ENCODE results near the gene MBD3.

MBD3 gene

GRCh38 chr19:1609680-1610474 is 17.2 kb upstream of the MBD3 start:
- Histone ChIP-seq H3K27me3 (ENCODE audit: control insufficient read depth in 1 of 2, insufficient read depth in 2 of 2, low read length in 2 of 2) (no peaks in the 10 kb centered on the region), H3K4me1 (ENCODE audit: control insufficient read depth, insufficient read depth, low read length) (peaks cover 12% of the 10 kb centered on the region), H3K9ac (ENCODE audit: low read length in 2 of 2) (no peak overlapping the region), H3K4me3 (ENCODE audit: low read length in 2 of 2) (no peak overlapping the region), H3K27ac (ENCODE audit: low read length) (no peak overlapping the region), H3K9me3 (ENCODE audit: control insufficient read depth in 2 of 2, low read length in 2 of 2) (no peaks in the 10 kb centered on the region), H3K36me3 (ENCODE audit: control insufficient read depth in 2 of 2, insufficient read depth in 2 of 2, low read length in 2 of 2) (peaks cover 0 to 28% of the 10 kb centered on the region in 2 donors)

GRCh38 chr19:1609103-1609396 is 16.4 kb upstream of the MBD3 start:
- Histone ChIP-seq H3K36me3 (ENCODE audit: control insufficient read depth in 2 of 2, insufficient read depth in 2 of 2, low read length in 2 of 2) (peaks cover 0 to 23% of the 10 kb centered on the region in 2 donors), H3K9me3 (ENCODE audit: control insufficient read depth in 2 of 2, low read length in 2 of 2) (no peaks in the 10 kb centered on the region), H3K9ac (ENCODE audit: low read length in 2 of 2) (no peak overlapping the region), H3K27me3 (ENCODE audit: control insufficient read depth in 1 of 2, insufficient read depth in 2 of 2, low read length in 2 of 2) (no peaks in the 10 kb centered on the region), H3K4me1 (ENCODE audit: control insufficient read depth, insufficient read depth, low read length) (peaks cover 20% of the 10 kb centered on the region), H3K27ac (ENCODE audit: low read length) (no peak overlapping the region), H3K4me3 (ENCODE audit: low read length in 2 of 2) (no peak overlapping the region)

DNA sequence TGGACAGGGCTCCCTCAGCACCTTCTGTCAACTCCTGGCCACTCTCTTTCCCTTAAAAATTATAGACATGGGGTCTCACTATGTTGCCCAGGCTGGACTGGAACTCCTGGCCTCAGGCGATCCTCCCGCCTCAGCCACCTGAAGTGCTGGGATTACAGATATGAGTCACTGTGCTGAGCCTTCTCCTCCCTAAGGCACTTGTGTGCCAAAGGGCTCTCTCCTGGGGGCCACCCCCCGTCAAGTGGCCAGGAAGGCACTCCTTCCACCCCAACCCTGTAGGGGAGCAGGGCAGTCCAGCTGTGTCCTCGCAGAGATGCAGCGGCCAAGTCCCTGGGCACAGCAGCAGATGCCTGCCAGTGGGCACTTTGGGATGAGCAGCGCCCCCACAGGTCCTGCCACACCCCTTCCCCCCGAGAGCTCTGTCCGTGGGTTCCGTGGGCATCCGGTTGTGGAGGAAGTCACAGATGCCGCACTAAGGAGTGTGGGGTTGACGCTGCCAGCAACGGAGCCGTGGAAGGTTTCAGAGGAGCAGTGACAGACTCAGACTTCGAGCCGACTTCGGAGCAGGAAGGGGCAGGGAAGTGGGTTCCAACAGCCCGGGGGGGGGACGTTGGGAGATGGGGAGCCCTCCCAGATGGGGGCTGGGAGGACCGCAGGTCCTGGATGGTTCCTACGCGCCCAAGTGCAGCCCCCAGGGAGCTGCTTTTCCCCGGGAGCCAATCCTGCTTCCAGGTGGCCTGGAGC is 15.9 kb upstream of the MBD3 start:
- peaks cover 0 to 19% of the 10 kb centered on the region in 2 donors for H3K36me3 ChIP-seq (ENCODE audit: control insufficient read depth in 2 of 2, insufficient read depth in 2 of 2, low read length in 2 of 2)
- peaks cover 25% of the 10 kb centered on the region for H3K4me1 ChIP-seq (ENCODE audit: control insufficient read depth, insufficient read depth, low read length)
- H3K27me3 ChIP-seq (ENCODE audit: control insufficient read depth in 1 of 2, insufficient read depth in 2 of 2, low read length in 2 of 2) = no peaks in the 10 kb centered on the region
- H3K9me3 ChIP-seq (ENCODE audit: control insufficient read depth in 2 of 2, low read length in 2 of 2) = no peaks in the 10 kb centered on the region
- H3K4me3 ChIP-seq (ENCODE audit: low read length in 2 of 2) = no peak overlapping the region
- no peak overlapping the region for H3K27ac ChIP-seq (ENCODE audit: low read length)
- no peak overlapping the region for H3K9ac ChIP-seq (ENCODE audit: low read length in 2 of 2)

DNA sequence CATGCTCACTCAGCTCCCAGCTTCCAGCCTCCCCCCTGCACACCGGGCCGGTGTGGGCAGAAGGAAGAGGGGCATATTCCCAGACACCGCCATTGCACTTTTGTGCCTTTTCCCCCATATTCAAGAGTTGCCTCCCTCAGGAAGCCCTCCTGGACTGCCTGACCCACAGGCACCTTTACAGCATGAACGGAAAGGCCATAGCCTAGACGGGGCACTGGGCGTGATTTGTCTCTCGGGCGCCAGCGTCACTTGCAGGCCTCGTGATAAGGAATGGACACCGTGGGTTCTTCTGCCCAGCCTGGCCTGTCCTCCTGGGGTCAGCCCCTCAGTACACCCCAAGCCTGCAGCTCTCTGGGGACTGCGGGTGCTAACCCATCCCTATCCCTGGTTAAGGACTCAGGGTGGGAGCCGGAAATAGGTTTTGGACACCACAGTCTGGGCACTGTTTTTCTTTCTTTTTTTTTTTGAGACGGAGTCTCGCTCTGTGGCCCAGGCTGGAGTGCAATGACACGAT is 13.5 kb upstream of the MBD3 start:
- Histone ChIP-seq H3K27ac (ENCODE audit: low read length) (peak overlapping the region; percentile 88), H3K36me3 (ENCODE audit: control insufficient read depth in 2 of 2, insufficient read depth in 2 of 2, low read length in 2 of 2) (peaks cover 3 to 5% of the 10 kb centered on the region in 2 donors), H3K4me1 (ENCODE audit: control insufficient read depth, insufficient read depth, low read length) (peaks cover 33% of the 10 kb centered on the region), H3K4me3 (ENCODE audit: low read length in 2 of 2) (peak overlapping the region; percentile 88 to 90), H3K9me3 (ENCODE audit: control insufficient read depth in 2 of 2, low read length in 2 of 2) (no peaks in the 10 kb centered on the region), H3K27me3 (ENCODE audit: control insufficient read depth in 1 of 2, insufficient read depth in 2 of 2, low read length in 2 of 2) (no peaks in the 10 kb centered on the region), H3K9ac (ENCODE audit: low read length in 2 of 2) (peak overlapping the region; percentile 66 to 78)

GRCh38 chr19:1605236-1606137 is 12.8 kb upstream of the MBD3 start, which contains the start of gene UQCR11:
Gene UQCR11 (minus strand): TSS chr19:1605462. CDS start chr19:1605409, 53 bp downstream.
- H3K27ac ChIP-seq (ENCODE audit: low read length) = peak within 1 kb of the TSS; percentile 88
- H3K27me3 ChIP-seq (ENCODE audit: control insufficient read depth in 1 of 2, insufficient read depth in 2 of 2, low read length in 2 of 2) = no peaks in the 10 kb centered on the region
- no peaks in the 10 kb centered on the region for H3K9me3 ChIP-seq (ENCODE audit: control insufficient read depth in 2 of 2, low read length in 2 of 2)
- peaks cover 33% of the 10 kb centered on the region for H3K4me1 ChIP-seq (ENCODE audit: control insufficient read depth, insufficient read depth, low read length)
- H3K36me3 ChIP-seq (ENCODE audit: control insufficient read depth in 2 of 2, insufficient read depth in 2 of 2, low read length in 2 of 2) = peaks cover 3 to 4% of the 10 kb centered on the region in 2 donors
- H3K4me3 ChIP-seq (ENCODE audit: low read length in 2 of 2) = peak within 1 kb of the TSS; percentile 88 to 90
- H3K9ac ChIP-seq (ENCODE audit: low read length in 2 of 2) = peak within 1 kb of the TSS; percentile 90 to 91

- Histone ChIP-seq H3K36me3 (ENCODE audit: control insufficient read depth in 2 of 2, insufficient read depth in 2 of 2, low read length in 2 of 2) (peaks cover 14 to 19% of the 10 kb centered on the region in 2 donors), H3K4me1 (ENCODE audit: control insufficient read depth, insufficient read depth, low read length) (peaks cover 33% of the 10 kb centered on the region), H3K27me3 (ENCODE audit: control insufficient read depth in 1 of 2, insufficient read depth in 2 of 2, low read length in 2 of 2) (no peaks in the 10 kb centered on the region), H3K9me3 (ENCODE audit: control insufficient read depth in 2 of 2, low read length in 2 of 2) (no peaks in the 10 kb centered on the region), H3K27ac (ENCODE audit: low read length) (no peak overlapping the region), H3K4me3 (ENCODE audit: low read length in 2 of 2) (no peak overlapping the region), H3K9ac (ENCODE audit: low read length in 2 of 2) (no peak overlapping the region)
Measured at GRCh38 chr19:1602091-1602707, 9.5 kb upstream of the MBD3 start.

DNA sequence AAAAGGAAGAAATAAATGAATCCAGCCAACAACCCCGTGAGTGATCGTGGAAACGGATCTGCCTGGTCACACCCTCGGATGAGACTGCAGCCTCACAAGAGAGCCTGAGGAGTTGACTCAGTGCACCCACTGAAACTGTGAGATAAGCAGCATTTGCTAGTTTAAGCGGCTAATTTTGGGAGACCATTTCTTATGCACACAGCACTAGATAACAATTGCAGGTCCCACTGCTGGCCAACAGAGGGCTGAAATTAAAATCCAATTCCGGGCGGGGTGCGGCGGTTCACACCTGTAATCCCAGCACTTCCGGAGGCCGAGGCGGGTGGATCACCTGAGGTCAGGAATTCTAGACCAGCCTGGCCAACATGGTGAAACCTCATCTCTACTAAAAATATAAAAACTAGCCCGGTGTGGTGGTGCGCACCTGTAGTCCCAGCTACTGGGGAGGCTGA is 9.0 kb upstream of the MBD3 start:
- H3K9ac ChIP-seq (ENCODE audit: low read length in 2 of 2) = no peak overlapping the region
- no peaks in the 10 kb centered on the region for H3K9me3 ChIP-seq (ENCODE audit: control insufficient read depth in 2 of 2, low read length in 2 of 2)
- no peak overlapping the region for H3K4me3 ChIP-seq (ENCODE audit: low read length in 2 of 2)
- H3K27ac ChIP-seq (ENCODE audit: low read length) = no peak overlapping the region
- peaks cover 33% of the 10 kb centered on the region for H3K4me1 ChIP-seq (ENCODE audit: control insufficient read depth, insufficient read depth, low read length)
- H3K36me3 ChIP-seq (ENCODE audit: control insufficient read depth in 2 of 2, insufficient read depth in 2 of 2, low read length in 2 of 2) = peaks cover 15 to 23% of the 10 kb centered on the region in 2 donors
- no peaks in the 10 kb centered on the region for H3K27me3 ChIP-seq (ENCODE audit: control insufficient read depth in 1 of 2, insufficient read depth in 2 of 2, low read length in 2 of 2)

DNA sequence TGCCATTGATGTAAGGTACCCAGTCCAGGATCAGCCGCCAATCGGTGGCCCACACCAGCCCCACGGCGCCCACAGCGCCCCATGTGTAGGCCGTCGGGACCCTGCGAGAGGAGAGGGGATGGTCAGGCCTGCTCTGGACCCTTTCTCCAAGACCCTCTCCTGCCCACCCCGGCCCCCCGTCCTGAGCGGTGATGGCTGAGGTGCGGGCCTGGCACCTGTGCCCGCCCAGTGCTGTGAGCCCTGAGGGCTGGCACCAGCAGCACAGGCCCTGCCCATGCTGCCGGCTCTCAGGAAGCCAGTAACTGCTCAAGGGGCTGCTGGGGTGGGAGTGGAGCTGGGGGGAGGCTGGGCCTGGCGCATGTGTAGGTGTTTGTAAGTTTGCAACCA is 6.8 kb upstream of the MBD3 start:
- Histone ChIP-seq H3K4me1 (ENCODE audit: control insufficient read depth, insufficient read depth, low read length) (peaks cover 17% of the 10 kb centered on the region), H3K9me3 (ENCODE audit: control insufficient read depth in 2 of 2, low read length in 2 of 2) (no peaks in the 10 kb centered on the region), H3K27me3 (ENCODE audit: control insufficient read depth in 1 of 2, insufficient read depth in 2 of 2, low read length in 2 of 2) (no peaks in the 10 kb centered on the region), H3K36me3 (ENCODE audit: control insufficient read depth in 2 of 2, insufficient read depth in 2 of 2, low read length in 2 of 2) (peaks cover 15 to 26% of the 10 kb centered on the region in 2 donors), H3K27ac (ENCODE audit: low read length) (no peak overlapping the region), H3K4me3 (ENCODE audit: low read length in 2 of 2) (no peak overlapping the region), H3K9ac (ENCODE audit: low read length in 2 of 2) (no peak overlapping the region)

- peaks cover 12% of the 10 kb centered on the region for H3K4me1 ChIP-seq (ENCODE audit: control insufficient read depth, insufficient read depth, low read length)
- no peaks in the 10 kb centered on the region for H3K27me3 ChIP-seq (ENCODE audit: control insufficient read depth in 1 of 2, insufficient read depth in 2 of 2, low read length in 2 of 2)
- H3K27ac ChIP-seq (ENCODE audit: low read length) = no peak overlapping the region
- no peak overlapping the region for H3K9ac ChIP-seq (ENCODE audit: low read length in 2 of 2)
- H3K9me3 ChIP-seq (ENCODE audit: control insufficient read depth in 2 of 2, low read length in 2 of 2) = no peaks in the 10 kb centered on the region
- H3K4me3 ChIP-seq (ENCODE audit: low read length in 2 of 2) = no peak overlapping the region
- peaks cover 15 to 27% of the 10 kb centered on the region in 2 donors for H3K36me3 ChIP-seq (ENCODE audit: control insufficient read depth in 2 of 2, insufficient read depth in 2 of 2, low read length in 2 of 2)
Measured at GRCh38 chr19:1598777-1599459, 6.3 kb upstream of the MBD3 start.
